Activated B cell treated with CpG ODN at 0.5 μM for 24 hours (primary cell): ENCODE results near the gene NUDT9. TPM values are rescaled to one million over a fixed set of nuclear protein-coding genes. Genes with fewer than 3 reads are reported as not detected.
"Not testable (repeated sequence)": the region's sequence is repeated elsewhere in the genome, so short reads cannot be mapped to it uniquely, and the experiment has no call there.

Source experiments
- ATAC-seq: fragments of 200-7000 bp; cut with Tn5 transposase; one replicate; pipeline ENCODE4 v1.10.0; 2021; ENCODE audit warnings: low read depth, mild to moderate bottlenecking, moderate library complexity
- CTCF ChIA-PET: fragments of 350-600 bp; sonication (Branson Sonifier 250); formaldehyde crosslinking; loops from one replicate; lab custom pipeline; 2021; ENCODE audit warnings: antibody characterized with exemption; lab: Charles Lee
- POLR2A ChIA-PET: fragments of 350-600 bp; sonication (Branson Sonifier 250); formaldehyde crosslinking; loops from one replicate; lab custom pipeline; 2021; ENCODE audit warnings: antibody characterized with exemption; lab: Charles Lee
- DNase-seq: peaks from one replicate; pipeline ENCODE4 v3.0.0; 2022
- H3K27ac Mint-ChIP-seq: one replicate; pipeline ENCODE4 v1.8.0; 2020; ENCODE audit warnings: mixed read lengths
- H3K27me3 Mint-ChIP-seq: one replicate; pipeline ENCODE4 v1.8.0; 2021; ENCODE audit warnings: mixed read lengths
- H3K36me3 Mint-ChIP-seq: one replicate; pipeline ENCODE4 v1.8.0; 2021; ENCODE audit warnings: low read depth, mixed read lengths
- H3K4me1 Mint-ChIP-seq: one replicate; pipeline ENCODE4 v1.8.0; 2021; ENCODE audit warnings: mixed read lengths
- H3K4me3 Mint-ChIP-seq: one replicate; pipeline ENCODE4 v1.8.0; 2020; ENCODE audit warnings: mild to moderate bottlenecking, mixed read lengths
- H3K9me3 Mint-ChIP-seq: one replicate; pipeline ENCODE4 v1.8.0; 2020; ENCODE audit warnings: mixed read lengths
- intact Hi-C: fragments of 100-400 bp; cut with micrococcal nuclease; formaldehyde crosslinking; loops from one replicate; pipeline ENCODE4 v1.15.1; 2024
- total RNA-seq: library from RNA; stranded (reverse); gene quantifications from 2 replicates; pipeline ENCODE4 v1.2.3, GENCODE V29; 2022
- TF ChIP-seq, protein P1 (sequence below): fragments of 200-600 bp; IDR thresholded peaks from one replicate; pipeline ENCODE4 v1.8.0; 2022; ENCODE audit warnings: antibody characterized with exemption, mild to moderate bottlenecking

NUDT9 gene
- total RNA-seq, 1 donor from 2014 or later = 21.1 TPM

- TF ChIP-seq, protein P1, sequence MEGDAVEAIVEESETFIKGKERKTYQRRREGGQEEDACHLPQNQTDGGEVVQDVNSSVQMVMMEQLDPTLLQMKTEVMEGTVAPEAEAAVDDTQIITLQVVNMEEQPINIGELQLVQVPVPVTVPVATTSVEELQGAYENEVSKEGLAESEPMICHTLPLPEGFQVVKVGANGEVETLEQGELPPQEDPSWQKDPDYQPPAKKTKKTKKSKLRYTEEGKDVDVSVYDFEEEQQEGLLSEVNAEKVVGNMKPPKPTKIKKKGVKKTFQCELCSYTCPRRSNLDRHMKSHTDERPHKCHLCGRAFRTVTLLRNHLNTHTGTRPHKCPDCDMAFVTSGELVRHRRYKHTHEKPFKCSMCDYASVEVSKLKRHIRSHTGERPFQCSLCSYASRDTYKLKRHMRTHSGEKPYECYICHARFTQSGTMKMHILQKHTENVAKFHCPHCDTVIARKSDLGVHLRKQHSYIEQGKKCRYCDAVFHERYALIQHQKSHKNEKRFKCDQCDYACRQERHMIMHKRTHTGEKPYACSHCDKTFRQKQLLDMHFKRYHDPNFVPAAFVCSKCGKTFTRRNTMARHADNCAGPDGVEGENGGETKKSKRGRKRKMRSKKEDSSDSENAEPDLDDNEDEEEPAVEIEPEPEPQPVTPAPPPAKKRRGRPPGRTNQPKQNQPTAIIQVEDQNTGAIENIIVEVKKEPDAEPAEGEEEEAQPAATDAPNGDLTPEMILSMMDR = no peak
- DNase-seq (no peak), ATAC-seq (no peak)
- ChIA-PET POLR2A (no interaction called here), CTCF (no interaction called here)
- no peak overlapping the region for H3K4me3 Mint-ChIP-seq
- H3K27ac Mint-ChIP-seq = no peak overlapping the region
- intact Hi-C loops = loop anchor here (2.0 kb wide), 1 partner anchor 20 kb away; the partner anchor contains the start of gene NUDT9
- H3K36me3 Mint-ChIP-seq = peaks cover 65% of the 10 kb centered on the region
- no peaks in the 10 kb centered on the region for H3K27me3 Mint-ChIP-seq
- no peaks in the 10 kb centered on the region for H3K4me1 Mint-ChIP-seq
- H3K9me3 Mint-ChIP-seq = no peaks in the 10 kb centered on the region
Observed at GRCh38 chr4:87442889-87443288, 20.5 kb downstream of the NUDT9 start.

GRCh38 chr4:87444741-87445140 lies 22.4 kb downstream of the NUDT9 start:
- Mint-ChIP-seq H3K9me3 (no peaks in the 10 kb centered on the region), H3K36me3 (peaks cover 55% of the 10 kb centered on the region), H3K4me1 (no peaks in the 10 kb centered on the region), H3K27ac (no peak overlapping the region), H3K27me3 (no peaks in the 10 kb centered on the region), H3K4me3 (no peak overlapping the region)
- intact Hi-C loops = no loop called here
- TF ChIP-seq, protein P1 = no peak
- DNase-seq = no peak
- CTCF ChIA-PET = interaction anchor here (0.9 to 1.7 kb wide), 2 partner anchors 20 to 69 kb away, joined by 3 to 4 read pairs; no protein-coding TSS in a partner anchor
- POLR2A ChIA-PET = interaction anchor here (1.7 kb wide), 1 partner anchor 54 kb away, joined by 5 read pairs; the partner anchor contains the start of gene HSD17B11
- no peak for ATAC-seq

DNA sequence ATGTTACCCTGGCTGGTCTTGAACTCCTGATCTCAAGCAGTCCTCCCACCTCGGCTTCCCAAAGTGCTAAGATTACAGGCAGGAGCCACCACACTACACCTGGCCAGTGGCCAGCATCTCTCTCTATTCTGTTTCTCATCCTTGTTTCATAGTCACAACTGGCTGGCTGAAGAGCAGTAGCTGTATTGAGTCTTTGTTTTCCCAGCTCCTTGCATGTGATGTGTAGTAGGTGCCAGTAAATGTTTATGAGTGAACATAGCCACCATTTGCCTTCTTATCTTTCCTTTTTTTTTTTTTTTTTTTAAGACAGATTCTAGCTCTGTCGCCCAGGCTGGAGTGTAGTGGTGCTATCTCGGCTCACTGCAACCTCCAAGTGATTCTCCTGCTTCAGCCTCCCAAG lies 23.6 kb downstream of the NUDT9 start:
- H3K27ac Mint-ChIP-seq = no peak overlapping the region
- ChIA-PET CTCF (no interaction called here), POLR2A (no interaction called here)
- TF ChIP-seq, protein P1 = no peak
- H3K9me3 Mint-ChIP-seq = no peaks in the 10 kb centered on the region
- H3K4me3 Mint-ChIP-seq = no peak overlapping the region
- no peak for ATAC-seq
- H3K27me3 Mint-ChIP-seq = no peaks in the 10 kb centered on the region
- intact Hi-C loops = no loop called here
- H3K36me3 Mint-ChIP-seq = peaks cover 54% of the 10 kb centered on the region
- no peaks in the 10 kb centered on the region for H3K4me1 Mint-ChIP-seq
- DNase-seq = no peak

DNA sequence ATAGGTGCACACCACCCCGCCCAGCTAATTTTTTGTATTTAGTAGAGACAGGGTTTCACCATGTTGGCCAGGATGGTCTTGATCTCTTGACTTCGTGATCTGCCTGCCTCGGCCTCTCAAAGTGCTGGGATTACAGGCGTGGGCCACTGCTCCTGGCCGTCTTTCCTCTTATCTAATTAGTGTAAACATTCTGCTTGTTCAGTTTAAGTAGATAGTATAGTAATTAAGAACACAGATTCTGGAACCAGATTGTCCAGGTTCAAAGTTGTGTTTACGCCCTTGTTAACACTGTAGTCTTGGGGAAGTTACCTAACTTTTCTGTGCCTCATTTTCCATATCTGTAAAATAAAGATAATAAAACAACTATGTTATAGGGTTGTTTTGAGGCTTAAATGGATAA lies 24.0 kb downstream of the NUDT9 start:
- DNase-seq, H3K4me3 Mint-ChIP-seq, POLR2A ChIA-PET, H3K9me3 Mint-ChIP-seq, H3K27ac Mint-ChIP-seq, ATAC-seq, H3K27me3 Mint-ChIP-seq, H3K4me1 Mint-ChIP-seq, intact Hi-C loops, CTCF ChIA-PET: not testable (repeated sequence)
- peaks cover 56% of the 10 kb centered on the region for H3K36me3 Mint-ChIP-seq

DNA sequence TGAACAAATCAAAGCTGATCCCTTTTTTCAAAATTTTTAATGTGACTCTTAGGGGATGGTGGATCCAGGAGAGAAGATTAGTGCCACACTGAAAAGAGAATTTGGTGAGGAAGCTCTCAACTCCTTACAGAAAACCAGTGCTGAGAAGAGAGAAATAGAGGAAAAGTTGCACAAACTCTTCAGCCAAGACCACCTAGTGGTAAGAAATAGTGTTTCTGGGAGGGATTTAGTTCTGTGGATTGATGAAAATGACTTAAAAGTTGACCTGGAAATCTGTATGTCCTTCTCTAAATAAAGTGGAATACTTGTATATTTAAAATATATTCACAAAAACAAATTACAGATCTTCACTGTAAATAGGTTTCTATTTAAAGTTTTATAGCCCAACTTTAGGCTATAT lies 29.2 kb downstream of the NUDT9 start:
- ChIA-PET CTCF (interaction anchor here (1.0 to 1.1 kb wide), 2 partner anchors 76 to 82 kb away, joined by 3 read pairs; no protein-coding TSS in a partner anchor), POLR2A (no interaction called here)
- H3K27ac Mint-ChIP-seq = no peak overlapping the region
- no peak overlapping the region for H3K4me3 Mint-ChIP-seq
- TF ChIP-seq, protein P1 = no peak
- no peak for ATAC-seq
- no peaks in the 10 kb centered on the region for H3K9me3 Mint-ChIP-seq
- intact Hi-C loops = no loop called here
- H3K36me3 Mint-ChIP-seq = peaks cover 54% of the 10 kb centered on the region
- H3K4me1 Mint-ChIP-seq = no peaks in the 10 kb centered on the region
- DNase-seq = no peak
- H3K27me3 Mint-ChIP-seq = no peaks in the 10 kb centered on the region

- Mint-ChIP-seq H3K27ac (no peak overlapping the region), H3K9me3 (peaks cover 2% of the 10 kb centered on the region), H3K4me3 (no peak overlapping the region), H3K4me1 (no peaks in the 10 kb centered on the region), H3K27me3 (no peaks in the 10 kb centered on the region), H3K36me3 (peaks cover 45% of the 10 kb centered on the region)
- TF ChIP-seq, protein P1 = no peak
- DNase-seq = no peak
- POLR2A ChIA-PET = no interaction called here
- no peak for ATAC-seq
- intact Hi-C loops = no loop called here
- CTCF ChIA-PET = interaction anchor here (2.0 kb wide), 1 partner anchor 83 kb away, joined by 5 read pairs; no protein-coding TSS in a partner anchor
Observed at GRCh38 chr4:87458913-87459312, 36.5 kb downstream of the NUDT9 start.
